ENCODE data around the gene NACC2.

- TF ChIP-seq POLR2A (IDR thresholded peaks at IDR 0.05) (no peak), EP300 (IDR thresholded peaks at IDR 0.05) (no peak)
- TF ChIP-seq, protein P1, sequence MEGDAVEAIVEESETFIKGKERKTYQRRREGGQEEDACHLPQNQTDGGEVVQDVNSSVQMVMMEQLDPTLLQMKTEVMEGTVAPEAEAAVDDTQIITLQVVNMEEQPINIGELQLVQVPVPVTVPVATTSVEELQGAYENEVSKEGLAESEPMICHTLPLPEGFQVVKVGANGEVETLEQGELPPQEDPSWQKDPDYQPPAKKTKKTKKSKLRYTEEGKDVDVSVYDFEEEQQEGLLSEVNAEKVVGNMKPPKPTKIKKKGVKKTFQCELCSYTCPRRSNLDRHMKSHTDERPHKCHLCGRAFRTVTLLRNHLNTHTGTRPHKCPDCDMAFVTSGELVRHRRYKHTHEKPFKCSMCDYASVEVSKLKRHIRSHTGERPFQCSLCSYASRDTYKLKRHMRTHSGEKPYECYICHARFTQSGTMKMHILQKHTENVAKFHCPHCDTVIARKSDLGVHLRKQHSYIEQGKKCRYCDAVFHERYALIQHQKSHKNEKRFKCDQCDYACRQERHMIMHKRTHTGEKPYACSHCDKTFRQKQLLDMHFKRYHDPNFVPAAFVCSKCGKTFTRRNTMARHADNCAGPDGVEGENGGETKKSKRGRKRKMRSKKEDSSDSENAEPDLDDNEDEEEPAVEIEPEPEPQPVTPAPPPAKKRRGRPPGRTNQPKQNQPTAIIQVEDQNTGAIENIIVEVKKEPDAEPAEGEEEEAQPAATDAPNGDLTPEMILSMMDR (IDR thresholded peaks at IDR 0.05), result no peak
Observed at GRCh38 chr9:136054146-136054545, 40.9 kb downstream of the NACC2 start.
